Mesenchymal stem cell (in vitro differentiated cells and primary cell): ENCODE measurements around the gene PTPN9.
A peak's percentile ranks its signal among the peaks of the same experiment; 100 is the strongest.

Source experiments
- DNase-seq: peaks from one replicate; pipeline ENCODE4 v3.0.0-alpha.2; 2013
- H2AFZ ChIP-seq: one replicate; pipeline ENCODE4 v1.6.1; 2013; ENCODE audit warnings: low read depth, mild to moderate bottlenecking, control low read depth, inconsistent platforms, low read length, moderate library complexity
- H2AK5ac ChIP-seq: 2 replicates; pipeline ENCODE4 v1.6.1; 2013; ENCODE audit warnings: low read length, moderate library complexity, mild to moderate bottlenecking, inconsistent platforms; ENCODE audit not compliant: severe bottlenecking
- H2BK120ac ChIP-seq: one replicate; pipeline ENCODE4 v1.6.1; 2013; ENCODE audit warnings: low read depth, mild to moderate bottlenecking, inconsistent platforms, low read length, moderate library complexity
- H2BK12ac ChIP-seq, 2 experiments: one replicate each; pipeline ENCODE4 v1.6.1; 2013; ENCODE audit warnings: inconsistent platforms in 2 of 2, low read length in 2 of 2, mild to moderate bottlenecking in 2 of 2, moderate library complexity in 2 of 2, control low read depth in 1 of 2
- H2BK15ac ChIP-seq: one replicate; pipeline ENCODE4 v1.6.1; 2013; ENCODE audit warnings: mild to moderate bottlenecking, low read depth, inconsistent platforms; ENCODE audit not compliant: poor library complexity, severe bottlenecking
- H2BK5ac ChIP-seq: 2 replicates; pipeline ENCODE4 v1.6.1; 2013; ENCODE audit warnings: low read depth, mild to moderate bottlenecking, low read length, control low read depth, inconsistent platforms; ENCODE audit not compliant: poor library complexity, severe bottlenecking
- H3K14ac ChIP-seq, 2 experiments: one replicate each; pipeline ENCODE4 v1.6.1; 2013; ENCODE audit warnings: inconsistent platforms in 2 of 2, low read length in 2 of 2, control low read depth in 1 of 2, mild to moderate bottlenecking in 1 of 2, moderate library complexity in 1 of 2
- H3K18ac ChIP-seq, 2 experiments: one replicate each; pipeline ENCODE4 v1.6.1; 2013; ENCODE audit warnings: inconsistent platforms in 2 of 2, low read length in 2 of 2, control low read depth in 1 of 2, low read depth in 1 of 2, mild to moderate bottlenecking in 1 of 2
- H3K23ac ChIP-seq, 2 experiments: one replicate each; pipeline ENCODE4 v1.6.1; 2013; ENCODE audit warnings: inconsistent platforms in 2 of 2, low read length in 2 of 2, mild to moderate bottlenecking in 2 of 2, moderate library complexity in 2 of 2, control low read depth in 1 of 2
- H3K27ac ChIP-seq: 2 replicates; pipeline ENCODE4 v1.5.1; 2013; ENCODE audit warnings: mild to moderate bottlenecking, moderate library complexity, low read length, control low read depth, inconsistent platforms; ENCODE audit not compliant: poor library complexity, severe bottlenecking
- H3K27me3 ChIP-seq, 2 experiments: 2 replicates each; pipeline versions ENCODE4 v1.6.1 to v1.7.0; 2013; ENCODE audit warnings: low read length in 2 of 2, mild to moderate bottlenecking in 2 of 2, moderate library complexity in 2 of 2, control low read depth in 1 of 2, inconsistent platforms in 1 of 2; ENCODE audit not compliant: control insufficient read depth in 1 of 2, insufficient read depth in 1 of 2
- H3K36me3 ChIP-seq, 2 experiments: 2 replicates each; pipeline versions ENCODE4 v1.6.1 to v1.7.0; 2013; ENCODE audit warnings: low read length in 2 of 2, control low read depth in 1 of 2, inconsistent platforms in 1 of 2, low read depth in 1 of 2, mild to moderate bottlenecking in 1 of 2; ENCODE audit not compliant: insufficient read depth in 2 of 2, control insufficient read depth in 1 of 2
- H3K4ac ChIP-seq, 2 experiments: one replicate each; pipeline ENCODE4 v1.6.1; 2013; ENCODE audit warnings: inconsistent platforms in 2 of 2, low read length in 2 of 2, mild to moderate bottlenecking in 2 of 2, moderate library complexity in 2 of 2, control low read depth in 1 of 2, low read depth in 1 of 2
- H3K4me1 ChIP-seq: 2 replicates; pipeline ENCODE4 v1.6.1; 2013; ENCODE audit warnings: low read depth, low read length, control low read depth; ENCODE audit not compliant: control insufficient read depth, insufficient read depth
- H3K4me2 ChIP-seq: 2 replicates; pipeline ENCODE4 v1.6.1; 2013; ENCODE audit warnings: low read length, mild to moderate bottlenecking, inconsistent platforms; ENCODE audit not compliant: poor library complexity, severe bottlenecking
- H3K4me3 ChIP-seq, 2 experiments: 2 replicates each; pipeline versions ENCODE4 v1.5.1 to v1.7.0; 2013; ENCODE audit warnings: low read length in 2 of 2, mild to moderate bottlenecking in 2 of 2, control low read depth in 1 of 2, low read depth in 1 of 2; ENCODE audit not compliant: insufficient read depth in 1 of 2
- H3K79me1 ChIP-seq: replicated peaks from 2 replicates; pipeline ENCODE4 v1.6.1; 2013; ENCODE audit warnings: mild to moderate bottlenecking, control low read depth, low read length, inconsistent platforms; ENCODE audit not compliant: poor library complexity, severe bottlenecking
- H3K9ac ChIP-seq: 2 replicates; pipeline ENCODE4 v1.7.0; 2013; ENCODE audit warnings: mild to moderate bottlenecking, low read length, moderate library complexity
- H3K9me3 ChIP-seq: 2 replicates; pipeline ENCODE4 v1.7.0; 2013; ENCODE audit warnings: mild to moderate bottlenecking, low read length; ENCODE audit not compliant: control insufficient read depth
- H4K8ac ChIP-seq: one replicate; pipeline ENCODE4 v1.6.1; 2013; ENCODE audit warnings: inconsistent platforms, mild to moderate bottlenecking, low read length, moderate library complexity
- H4K91ac ChIP-seq: one replicate; pipeline ENCODE4 v1.6.1; 2013; ENCODE audit warnings: mild to moderate bottlenecking, low read length, inconsistent platforms
- WGBS: methylation state at CpG from one replicate; pipeline ENCODE4 v1.1.7; 2013; ENCODE audit warnings: mixed read lengths; 5-methylcytosine and 5-hydroxymethylcytosine counted together

Gene PTPN9

GRCh38 chr15:75425966-75426500, 153.1 kb downstream of the PTPN9 start:
- peaks cover 42 to 66% of the 10 kb centered on the region in 2 experiments for H3K36me3 ChIP-seq
- no peak overlapping the region for H2BK120ac ChIP-seq
- peaks cover 32% of the 10 kb centered on the region for H3K79me1 ChIP-seq
- no peak overlapping the region for H3K4ac ChIP-seq
- H3K4me3 ChIP-seq: no peak overlapping the region
- no peak overlapping the region for H3K14ac ChIP-seq
- no peak overlapping the region for H4K8ac ChIP-seq
- H3K18ac ChIP-seq: no peak overlapping the region
- no peaks in the 10 kb centered on the region for H3K4me1 ChIP-seq
- H3K4me2 ChIP-seq: no peak overlapping the region
- H2BK15ac ChIP-seq: no peak overlapping the region
- DNase-seq: no peak
- H3K27me3 ChIP-seq: no peaks in the 10 kb centered on the region
- H4K91ac ChIP-seq: no peak overlapping the region
- no peak overlapping the region for H2AFZ ChIP-seq
- no peak overlapping the region for H2BK5ac ChIP-seq
- H2AK5ac ChIP-seq: no peak overlapping the region
- 95% methylated on average over 1 of the region's 3 CpGs for WGBS
- no peak overlapping the region for H2BK12ac ChIP-seq
- H3K9ac ChIP-seq: no peak overlapping the region
- no peak overlapping the region for H3K23ac ChIP-seq
- H3K27ac ChIP-seq: no peak overlapping the region
- no peaks in the 10 kb centered on the region for H3K9me3 ChIP-seq

- no peak overlapping the region for H2AFZ ChIP-seq
- H3K4me3 ChIP-seq: no peak overlapping the region
- H2BK120ac ChIP-seq: no peak overlapping the region
- H4K91ac ChIP-seq: no peak overlapping the region
- no peaks in the 10 kb centered on the region for H3K4me1 ChIP-seq
- H3K4me2 ChIP-seq: no peak overlapping the region
- H3K9ac ChIP-seq: no peak overlapping the region
- no peak overlapping the region for H3K4ac ChIP-seq
- H3K23ac ChIP-seq: no peak overlapping the region
- H3K18ac ChIP-seq: no peak overlapping the region
- no peak overlapping the region for H2AK5ac ChIP-seq
- H3K79me1 ChIP-seq: peaks cover 25% of the 10 kb centered on the region
- H2BK5ac ChIP-seq: no peak overlapping the region
- H3K9me3 ChIP-seq: no peaks in the 10 kb centered on the region
- H2BK12ac ChIP-seq: no peak overlapping the region
- WGBS: 99% methylated on average over 5 of the region's 5 CpGs
- H3K27ac ChIP-seq: no peak overlapping the region
- H2BK15ac ChIP-seq: no peak overlapping the region
- DNase-seq: no peak
- H4K8ac ChIP-seq: no peak overlapping the region
- H3K36me3 ChIP-seq: peaks cover 33 to 45% of the 10 kb centered on the region in 2 experiments
- H3K27me3 ChIP-seq: no peaks in the 10 kb centered on the region
- no peak overlapping the region for H3K14ac ChIP-seq
These were observed 156.6 kb downstream of the PTPN9 start for GRCh38 chr15:75422554-75422953.

- H2AK5ac ChIP-seq: no peak overlapping the region
- no peak overlapping the region for H3K14ac ChIP-seq
- no peak overlapping the region for H4K8ac ChIP-seq
- H3K27ac ChIP-seq: no peak overlapping the region
- H2BK5ac ChIP-seq: no peak overlapping the region
- no peak overlapping the region for H3K4ac ChIP-seq
- no peaks in the 10 kb centered on the region for H3K9me3 ChIP-seq
- H4K91ac ChIP-seq: no peak overlapping the region
- H2BK15ac ChIP-seq: no peak overlapping the region
- no peak overlapping the region for H2BK12ac ChIP-seq
- no peak overlapping the region for H3K4me2 ChIP-seq
- no peak overlapping the region for H3K18ac ChIP-seq
- peaks cover 23% of the 10 kb centered on the region for H3K79me1 ChIP-seq
- no peak overlapping the region for H3K23ac ChIP-seq
- no peak overlapping the region for H2BK120ac ChIP-seq
- no peak overlapping the region for H3K4me3 ChIP-seq
- H3K36me3 ChIP-seq: peaks cover 22 to 34% of the 10 kb centered on the region in 2 experiments
- H2AFZ ChIP-seq: no peak overlapping the region
- H3K27me3 ChIP-seq: no peaks in the 10 kb centered on the region
- H3K4me1 ChIP-seq: no peaks in the 10 kb centered on the region
- peak; percentile 6 for DNase-seq
- H3K9ac ChIP-seq: no peak overlapping the region
These were observed 158.4 kb downstream of the PTPN9 start for GRCh38 chr15:75420698-75421097.

GRCh38 chr15:75416584-75416983, 162.5 kb downstream of the PTPN9 start:
- H3K4ac ChIP-seq: no peak overlapping the region
- H3K36me3 ChIP-seq: peaks cover 16 to 47% of the 10 kb centered on the region in 2 experiments
- no peaks in the 10 kb centered on the region for H3K4me1 ChIP-seq
- H2AK5ac ChIP-seq: no peak overlapping the region
- WGBS: 100% methylated on average over 1 of the region's 1 CpG
- H3K9ac ChIP-seq: no peak overlapping the region
- H3K79me1 ChIP-seq: peaks cover 19% of the 10 kb centered on the region
- no peak for DNase-seq
- no peak overlapping the region for H3K18ac ChIP-seq
- H4K91ac ChIP-seq: no peak overlapping the region
- H3K14ac ChIP-seq: no peak overlapping the region
- H3K9me3 ChIP-seq: no peaks in the 10 kb centered on the region
- H2BK12ac ChIP-seq: no peak overlapping the region
- H4K8ac ChIP-seq: no peak overlapping the region
- H3K4me3 ChIP-seq: no peak overlapping the region
- H2BK5ac ChIP-seq: no peak overlapping the region
- no peak overlapping the region for H2BK120ac ChIP-seq
- no peak overlapping the region for H3K27ac ChIP-seq
- H3K4me2 ChIP-seq: no peak overlapping the region
- no peak overlapping the region for H3K23ac ChIP-seq
- H3K27me3 ChIP-seq: no peaks in the 10 kb centered on the region
- H2AFZ ChIP-seq: no peak overlapping the region
- H2BK15ac ChIP-seq: no peak overlapping the region
